ENCODE measurements around the gene GNB1L. TPM values are rescaled to one million over a fixed set of nuclear protein-coding genes. Genes with fewer than 3 reads are reported as not detected.

GNB1L gene
- total and polyA plus RNA-seq, 7 donors = 2.5 to 15.0 (median 5.3) TPM

GRCh38 chr22:19734163-19734562, 120.5 kb downstream of the GNB1L start:
- intact Hi-C loops (cut with DNase I) = no loop called here
- H3K27me3 ChIP-seq = peaks cover 0 to 16% (median 8%) of the 10 kb centered on the region in 3 donors
- 88 to 90% methylated on average over 7 of the region's 7 CpGs for WGBS, 2 donors

GRCh38 chr22:19733755-19734154, 120.9 kb downstream of the GNB1L start:
- H3K9me3 ChIP-seq = no peaks in the 10 kb centered on the region
- H3K27me3 ChIP-seq = peaks cover 0 to 13% (median 8%) of the 10 kb centered on the region in 3 donors
- H3K4me1 ChIP-seq = peaks cover 0 to 10% (median 6%) of the 10 kb centered on the region in 4 donors
- no peak overlapping the region for H3K27ac ChIP-seq
- TF ChIP-seq POLR2A (IDR thresholded peaks at IDR 0.05) (no peak), CTCF (IDR thresholded peaks at IDR 0.05) (no peak), POLR2AphosphoS5 (IDR thresholded peaks at IDR 0.05) (no peak), EP300 (IDR thresholded peaks at IDR 0.05) (no peak)
- intact Hi-C loops (cut with DNase I) = no loop called here
- no peak overlapping the region for H3K4me3 ChIP-seq
- H3K36me3 ChIP-seq = no peaks in the 10 kb centered on the region
- no peak for DNase-seq
- 48 to 77% methylated on average over 5 of the region's 5 CpGs for WGBS, 2 donors

More at GRCh38 chr22:19734163-19734562, 120.5 kb downstream of the GNB1L start:
- Histone ChIP-seq H3K4me3 (no peak overlapping the region), H3K9me3 (no peaks in the 10 kb centered on the region), H3K36me3 (no peaks in the 10 kb centered on the region), H3K27ac (no peak overlapping the region), H3K4me1 (peaks cover 0 to 10% (median 6%) of the 10 kb centered on the region in 4 donors)
- no peak for DNase-seq
- TF ChIP-seq POLR2AphosphoS5 (IDR thresholded peaks at IDR 0.05) = no peak
- TF ChIP-seq EP300 (IDR thresholded peaks at IDR 0.05) = no peak
- no peak for TF ChIP-seq CTCF (IDR thresholded peaks at IDR 0.05)
- no peak for TF ChIP-seq POLR2A (IDR thresholded peaks at IDR 0.05)

Other genes starting within 250 kb of the GNB1L start
- gene SEPTIN5, start 140.4 kb downstream of the GNB1L start, total RNA-seq = 10 to 100 TPM in 3 of 4 donors, 1 to 10 TPM in 1; 5.7 to 26.0 (median 12.8) TPM
- 1 to 10 TPM; 1.2 to 6.2 (median 3.0) TPM for gene SEPTIN5, start 140.4 kb downstream of the GNB1L start, polyA plus RNA-seq
- gene GP1BB, start 131.3 kb downstream of the GNB1L start, total RNA-seq = 1 to 10 TPM; 1.6 to 2.9 (median 2.4) TPM
- gene GP1BB, start 131.3 kb downstream of the GNB1L start, polyA plus RNA-seq = 1 to 10 TPM in 1 of 3 donors, not detected in 2; 1.1 TPM
- 1 to 10 TPM; 1.7 to 4.3 (median 3.3) TPM for gene TBX1, start 94.1 kb downstream of the GNB1L start, total RNA-seq
- 1 to 10 TPM in 2 of 3 donors, not detected in 1; 1.8 to 2.4 TPM for gene TBX1, start 94.1 kb downstream of the GNB1L start, polyA plus RNA-seq
- gene RTL10, start within 50 bp of the GNB1L start, total RNA-seq = 10 to 100 TPM in 1 of 4 donors, 1 to 10 TPM in 3; 6.6 to 15.0 (median 8.7) TPM
- 1 to 10 TPM; 1.8 to 7.8 (median 2.8) TPM for gene RTL10, start within 50 bp of the GNB1L start, polyA plus RNA-seq
- 100 to 1,000 TPM; 106 to 162 (median 112) TPM for gene COMT, start 86.9 kb upstream of the GNB1L start, total RNA-seq
- gene COMT, start 86.9 kb upstream of the GNB1L start, polyA plus RNA-seq = 10 to 100 TPM; 62.5 to 97.6 (median 68.4) TPM
- 10 to 100 TPM; 16.3 to 29.6 (median 21.1) TPM for gene TXNRD2, start 86.9 kb upstream of the GNB1L start, total RNA-seq
- gene TXNRD2, start 86.9 kb upstream of the GNB1L start, polyA plus RNA-seq = 10 to 100 TPM; 13.2 to 18.3 (median 16.6) TPM
- gene ARVCF, start 161.9 kb upstream of the GNB1L start, total RNA-seq = 10 to 100 TPM; 14.6 to 33.8 (median 24.5) TPM
- gene ARVCF, start 161.9 kb upstream of the GNB1L start, polyA plus RNA-seq = 10 to 100 TPM in 1 of 3 donors, 1 to 10 TPM in 2; 3.9 to 13.3 (median 6.0) TPM
- 10 to 100 TPM; 24.2 to 36.6 (median 31.9) TPM for gene TANGO2, start 166.2 kb upstream of the GNB1L start, total RNA-seq
- gene TANGO2, start 166.2 kb upstream of the GNB1L start, polyA plus RNA-seq = 10 to 100 TPM; 27.0 to 46.2 (median 27.8) TPM
- 10 to 100 TPM; 15.0 to 32.7 (median 22.2) TPM for gene DGCR8, start 225.4 kb upstream of the GNB1L start, total RNA-seq
- gene DGCR8, start 225.4 kb upstream of the GNB1L start, polyA plus RNA-seq = 10 to 100 TPM in 1 of 3 donors, 1 to 10 TPM in 2; 6.7 to 24.1 (median 8.4) TPM